ENCODE results near the gene MKNK2. TPM values are rescaled to one million over a fixed set of nuclear protein-coding genes. Genes with fewer than 3 reads are reported as not detected.
A peak's percentile ranks its signal among the peaks of the same experiment; 100 is the strongest.

The MKNK2 gene
- total RNA-seq, 2 donors from 2014 or later = 242 to 319 TPM

DNA sequence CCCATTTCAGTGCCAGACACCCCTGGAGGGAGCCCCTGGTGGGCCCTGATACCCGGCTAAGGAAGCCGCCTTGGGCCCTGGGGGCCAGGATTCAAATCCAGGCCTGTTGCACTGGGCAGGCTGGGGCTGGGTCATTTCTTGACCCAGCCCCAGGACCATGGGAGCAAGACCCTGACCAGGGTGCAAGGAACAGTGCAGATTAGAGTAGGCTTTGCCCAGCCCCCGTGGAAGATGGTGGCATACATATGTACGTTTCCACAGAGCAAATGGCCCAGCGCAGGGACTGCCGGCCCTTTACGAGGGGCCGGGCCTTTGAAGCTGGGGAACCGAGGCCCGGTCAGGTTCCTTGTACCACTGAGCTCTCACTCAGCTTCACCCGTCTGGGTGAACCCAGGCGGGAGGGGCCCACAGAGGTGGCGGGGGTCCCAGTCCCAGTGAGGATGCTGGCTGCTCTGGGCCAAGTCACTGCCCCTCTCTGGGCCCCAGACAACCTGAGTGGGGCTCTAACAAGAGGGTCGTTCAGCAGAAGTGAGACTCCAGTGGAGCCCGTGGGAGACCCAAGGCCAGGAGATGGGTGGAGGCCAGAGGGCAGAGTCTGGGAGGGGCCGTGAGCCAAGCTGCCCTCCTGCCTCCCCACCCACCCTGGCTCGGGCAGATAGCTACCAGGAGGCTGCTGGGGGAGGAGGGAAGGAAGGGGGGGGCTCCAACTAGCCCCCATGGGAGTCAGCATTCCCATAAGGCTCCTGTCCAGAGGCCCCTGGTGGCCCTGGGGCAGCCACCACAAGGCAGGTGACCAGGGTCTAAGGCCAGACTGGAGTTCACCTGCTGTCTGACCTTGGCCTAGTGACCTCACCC lies 2.7 kb downstream of the MKNK2 start:
- DNase-seq = no peak
- ATAC-seq = no peak
- intact Hi-C loops (cut with DNase I, micrococcal nuclease) = no loop called here

DNA sequence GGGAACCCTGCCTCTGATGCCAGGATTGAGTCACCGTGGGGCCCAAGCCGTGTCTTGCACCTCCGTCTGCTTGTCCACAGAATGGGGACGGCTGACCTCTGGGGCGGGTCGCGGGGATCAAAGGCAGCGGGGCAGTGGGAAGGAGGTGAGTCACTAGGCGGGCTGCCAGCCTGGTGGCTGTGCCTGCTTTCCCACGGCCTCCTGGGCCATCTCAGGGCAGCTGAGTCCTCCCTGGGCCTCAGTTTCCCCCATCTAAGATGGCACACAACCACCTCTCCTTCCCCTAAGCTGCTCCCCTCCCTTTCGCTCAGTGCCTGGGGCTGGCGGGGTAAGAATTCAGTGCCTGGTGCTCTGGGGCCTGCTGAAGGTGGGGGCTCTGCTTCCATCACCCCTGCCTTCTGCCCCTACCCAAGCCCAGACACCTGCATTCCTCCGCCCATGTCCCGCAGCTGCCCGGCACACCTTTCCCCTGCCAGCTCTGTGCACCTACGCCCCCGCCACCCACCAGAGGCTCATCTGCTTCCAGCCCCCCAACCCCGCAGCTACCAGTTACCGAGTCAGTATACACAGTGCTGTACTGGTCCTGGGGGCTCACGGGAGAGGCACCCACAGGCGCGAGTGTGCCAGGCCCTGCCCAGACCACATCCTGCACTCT lies 3.5 kb downstream of the MKNK2 start:
- DNase-seq (peak in 1 of 2 donors; percentile 56), ATAC-seq (no peak)
- intact Hi-C loops (cut with DNase I, micrococcal nuclease) = no loop called here

- intact Hi-C loops (cut with DNase I, micrococcal nuclease) = no loop called here
- ATAC-seq (no peak), DNase-seq (no peak)
These were observed 4.0 kb downstream of the MKNK2 start for GRCh38 chr19:2047076-2047448.

- DNase-seq = no peak
- no peak for ATAC-seq
- intact Hi-C loops (cut with DNase I, micrococcal nuclease) = no loop called here
These were observed 4.8 kb downstream of the MKNK2 start for GRCh38 chr19:2046046-2046907.

DNA sequence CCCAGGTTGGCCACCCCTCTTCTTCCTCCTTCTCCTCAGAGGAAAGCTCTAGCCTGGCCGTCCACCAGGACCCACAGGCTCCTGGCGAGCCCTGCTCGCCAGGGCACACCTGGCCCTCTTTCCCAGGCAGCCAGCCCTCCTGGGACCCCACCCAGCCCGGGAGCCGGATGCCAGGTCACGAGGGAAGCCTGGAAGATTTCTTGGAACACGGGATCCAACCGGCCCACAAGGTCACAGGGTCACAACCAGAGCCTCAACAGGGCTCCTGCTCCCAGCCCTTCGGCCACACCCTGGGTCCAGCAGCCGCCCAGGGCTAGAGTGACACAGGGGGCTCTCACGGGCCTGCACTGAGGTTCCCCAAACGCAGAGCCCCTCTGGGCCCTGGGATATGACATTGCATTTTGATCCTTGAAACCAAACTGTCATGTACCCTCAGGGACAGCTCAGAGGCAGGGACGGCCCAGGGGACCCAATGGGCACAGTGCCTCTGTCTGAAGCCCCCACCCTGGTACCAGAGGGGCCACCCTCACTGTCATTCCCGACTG lies 5.5 kb downstream of the MKNK2 start:
- DNase-seq = no peak
- ATAC-seq = no peak
- intact Hi-C loops (cut with DNase I, micrococcal nuclease) = no loop called here

GRCh38 chr19:2044709-2045500 lies 6.1 kb downstream of the MKNK2 start:
- DNase-seq = no peak
- intact Hi-C loops (cut with DNase I, micrococcal nuclease) = no loop called here
- ATAC-seq = no peak

DNA sequence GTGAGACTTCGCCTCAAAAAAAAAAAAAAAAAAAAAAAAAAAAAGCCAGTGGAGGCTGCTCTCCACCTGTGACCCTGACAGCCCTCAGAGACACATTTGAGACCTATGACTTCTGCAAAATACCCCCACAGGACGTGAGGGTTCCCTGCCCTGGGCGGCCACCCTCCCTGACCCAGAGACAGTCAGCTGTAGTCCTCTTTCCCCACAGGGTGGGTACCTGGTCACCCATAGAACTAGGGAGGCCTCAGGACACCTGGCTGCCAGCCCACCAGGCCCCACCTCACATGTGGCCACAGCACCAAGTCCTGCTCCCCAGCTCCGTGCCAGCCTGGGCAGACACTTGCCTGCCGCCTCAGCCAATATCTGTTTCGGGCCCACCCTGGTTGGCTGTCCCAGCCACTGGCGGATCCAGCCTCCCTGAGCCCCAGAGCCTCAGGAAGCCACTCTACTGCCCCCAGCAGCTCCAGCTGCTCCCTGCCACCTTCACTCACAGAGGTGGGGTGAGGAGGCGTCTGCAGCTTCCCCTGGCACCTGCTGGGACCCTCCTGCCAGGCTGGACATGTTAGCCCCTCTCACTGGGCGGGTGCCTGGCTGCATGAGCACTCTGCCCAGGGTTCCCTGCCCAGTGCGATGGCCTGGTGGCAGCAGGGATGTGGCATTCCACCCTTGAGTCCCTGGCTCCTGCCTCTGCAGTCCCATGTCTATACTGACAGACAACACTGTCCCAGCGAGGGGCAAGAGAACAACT lies 6.9 kb downstream of the MKNK2 start:
- no peak for ATAC-seq
- intact Hi-C loops (cut with DNase I, micrococcal nuclease) = no loop called here
- peak; percentile 16 to 30 for DNase-seq

DNA sequence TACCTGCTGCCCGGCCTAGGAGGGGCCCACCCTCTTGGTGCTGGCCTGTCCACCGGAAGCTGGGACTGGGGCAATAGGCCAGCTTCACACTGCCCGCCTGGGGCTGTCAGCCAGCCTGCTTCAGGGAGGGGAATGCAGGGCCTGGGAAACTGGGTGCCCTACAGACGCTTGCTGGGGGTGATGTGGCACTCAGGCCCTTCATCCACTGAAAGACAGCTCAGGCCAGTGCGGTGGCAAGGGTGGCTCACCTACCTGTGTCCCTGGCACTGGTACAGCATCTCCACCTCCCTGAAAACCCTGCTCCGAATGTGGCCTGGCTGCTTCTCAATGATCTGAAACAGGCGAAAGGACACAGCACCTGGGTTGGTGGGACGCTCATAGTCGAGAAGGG lies 7.8 kb downstream of the MKNK2 start:
- DNase-seq (peak in 1 of 2 donors; percentile 20), ATAC-seq (no peak)

DNA sequence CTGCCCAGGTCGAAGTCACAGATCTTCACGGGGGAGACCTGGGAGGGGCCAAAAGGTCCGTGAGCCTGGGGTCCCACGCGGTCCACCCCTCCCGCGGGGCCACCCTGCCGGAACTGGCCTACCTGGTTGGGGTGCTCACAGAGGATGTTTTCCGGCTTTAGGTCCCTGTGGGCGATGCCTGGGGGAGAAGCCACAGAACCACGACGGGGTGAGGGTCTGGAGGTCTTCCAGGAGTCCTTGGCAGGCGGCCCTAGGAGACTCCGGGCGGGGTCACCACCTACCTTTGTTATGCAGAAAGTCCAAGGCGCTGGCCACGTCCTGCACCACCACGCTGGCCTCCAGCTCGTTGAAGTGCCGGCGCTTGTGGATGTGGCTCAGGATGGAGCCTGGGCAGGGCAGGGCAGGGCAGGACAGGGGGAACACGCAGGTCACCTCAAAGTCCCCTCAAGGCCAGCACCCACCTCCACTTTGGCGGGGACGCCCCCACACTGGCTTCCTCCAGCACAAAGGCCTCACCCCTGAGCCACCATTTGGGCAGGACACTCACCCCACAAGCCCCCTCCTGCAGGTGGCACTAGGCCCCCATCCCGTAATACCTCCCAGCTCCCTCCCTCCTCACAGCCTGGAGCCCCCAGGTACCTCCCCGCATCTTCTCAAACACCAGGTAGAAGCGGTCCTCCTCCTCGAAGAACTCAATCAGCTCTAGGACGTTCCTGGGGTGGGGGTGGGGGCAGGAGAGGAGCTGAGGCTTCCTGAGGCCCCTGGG lies 8.4 kb downstream of the MKNK2 start:
- ATAC-seq (peak; percentile 16), DNase-seq (peak; percentile 54 to 61)
- intact Hi-C loops (cut with DNase I, micrococcal nuclease) = no loop called here

More for the DNA sequence above, 7.8 kb downstream of the MKNK2 start:
- intact Hi-C loops (cut with DNase I, micrococcal nuclease) = no loop called here

DNA sequence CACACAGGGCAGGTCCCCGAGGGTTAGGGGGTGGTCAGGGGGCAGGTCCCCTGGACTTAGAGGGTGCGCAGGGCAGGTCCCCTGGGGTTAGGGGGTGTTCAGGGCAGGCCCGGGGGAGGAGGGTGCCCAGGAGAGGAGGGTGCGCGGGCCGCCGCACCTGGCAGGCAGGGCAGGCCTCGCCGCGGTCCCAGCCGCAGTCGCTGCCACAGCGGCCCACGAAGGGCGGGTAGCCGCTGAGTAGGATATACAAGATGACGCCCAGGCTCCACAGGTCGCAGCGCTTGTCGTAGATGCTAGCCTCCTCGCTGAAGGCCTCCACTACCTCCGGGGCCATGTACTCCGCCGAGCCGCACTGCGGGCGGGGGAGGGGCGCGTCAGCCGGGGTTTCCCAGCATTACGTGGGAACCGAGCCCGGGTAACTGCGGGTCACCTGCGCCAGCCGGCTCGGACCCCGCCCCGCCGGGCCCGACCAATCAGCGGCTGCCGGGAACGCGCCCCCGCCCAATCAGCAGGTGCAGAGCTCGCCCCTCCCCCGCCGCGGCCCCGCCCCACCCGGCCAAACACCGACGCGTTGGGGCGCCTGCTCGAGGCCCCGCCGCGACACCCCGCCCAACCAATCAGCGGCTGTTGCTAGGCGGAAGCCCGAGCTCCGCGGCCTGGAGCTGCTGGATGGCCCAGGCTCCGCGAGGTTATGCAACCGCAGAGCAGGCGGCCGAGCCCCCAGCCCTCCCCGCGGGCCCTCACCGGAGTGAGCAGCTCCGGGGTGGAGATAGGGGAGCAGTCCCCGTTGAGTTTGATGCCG lies 9.2 kb downstream of the MKNK2 start:
- intact Hi-C loops (cut with DNase I, micrococcal nuclease) = no loop called here
- DNase-seq = peak; percentile 98 to 99
- ATAC-seq = peak; percentile 87

- ATAC-seq = no peak
- peak in 1 of 2 donors; percentile 45 for DNase-seq
- intact Hi-C loops (cut with DNase I, micrococcal nuclease) = no loop called here
These were observed 9.7 kb downstream of the MKNK2 start for GRCh38 chr19:2041433-2041682.

DNA sequence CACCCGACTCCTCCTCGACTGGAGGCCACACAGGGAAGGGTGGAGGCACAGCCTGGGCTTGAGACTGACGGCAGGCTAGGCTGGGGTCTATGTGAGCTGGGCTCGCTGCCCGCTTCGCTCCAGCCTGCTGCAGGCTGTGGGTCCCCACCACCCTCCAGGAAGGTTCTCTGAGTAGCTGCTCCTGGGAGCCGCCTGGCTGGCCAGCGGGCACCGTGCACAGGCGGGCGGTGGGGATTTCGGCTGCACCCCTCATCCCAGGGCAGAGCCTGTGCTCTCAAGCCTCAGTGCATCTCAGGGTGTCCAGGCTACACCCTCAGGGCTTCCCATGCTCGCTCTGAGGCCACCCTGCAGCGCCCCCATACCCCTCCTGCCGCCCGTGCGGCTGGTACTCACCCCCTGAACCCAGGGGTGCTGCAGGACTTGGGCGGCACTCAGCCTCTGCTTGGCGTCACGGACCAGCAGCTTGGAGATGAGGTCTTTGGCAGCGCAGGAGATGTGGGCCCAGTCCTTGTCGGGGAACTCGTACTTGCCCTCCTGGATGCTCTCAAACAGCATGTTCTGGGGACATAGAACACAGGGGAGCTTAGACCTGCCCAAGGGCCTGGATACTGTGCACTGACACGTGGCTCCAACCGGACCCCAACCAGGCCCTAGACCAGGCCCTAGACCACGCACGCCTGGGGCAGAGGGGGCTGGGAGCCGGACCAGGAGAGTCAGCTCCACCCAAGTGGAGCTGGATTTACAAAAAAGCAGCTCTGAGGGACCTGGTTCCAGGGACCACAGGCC lies 10.2 kb downstream of the MKNK2 start:
- ATAC-seq = no peak
- intact Hi-C loops (cut with DNase I, micrococcal nuclease) = no loop called here
- peak; percentile 17 to 29 for DNase-seq

GRCh38 chr19:2039959-2040646 lies 10.9 kb downstream of the MKNK2 start:
- intact Hi-C loops (cut with DNase I, micrococcal nuclease) = no loop called here
- DNase-seq = peak; percentile 30 to 31

GRCh38 chr19:2039089-2039958 lies 11.7 kb downstream of the MKNK2 start:
- ATAC-seq (no peak), DNase-seq (peak in 1 of 2 donors; percentile 30)
- intact Hi-C loops (cut with DNase I, micrococcal nuclease) = no loop called here

More at GRCh38 chr19:2039959-2040646, 10.9 kb downstream of the MKNK2 start:
- ATAC-seq = no peak

Measured in left colon (tissue), 2 donors.